ENCODE results near the gene ASPHD2.

The ASPHD2 gene

GRCh38 chr22:26483043-26483438 is 54.0 kb downstream of the ASPHD2 start:
- H3K27ac ChIP-seq: peak overlapping the region; percentile 89
- TF ChIP-seq CTCF (conservative IDR thresholded peaks at IDR 0.05): no peak

- TF ChIP-seq CTCF (conservative IDR thresholded peaks at IDR 0.05): no peak
- peak within 1 kb of the TSS; percentile 89 for H3K27ac ChIP-seq
Measured at GRCh38 chr22:26483439-26484359, 54.6 kb downstream of the ASPHD2 start, which contains the start of the genes HPS4 and SRRD. HPS4 (minus strand) TSS chr22:26483783; CDS start chr22:26481762, 2,021 bp downstream. SRRD (plus strand) TSS chr22:26483877; CDS start chr22:26483891, 14 bp downstream.

GRCh38 chr22:26484360-26484706 is 55.3 kb downstream of the ASPHD2 start:
- H3K27ac ChIP-seq: peak overlapping the region; percentile 89

GRCh38 chr22:26485013-26485412 is 56.0 kb downstream of the ASPHD2 start:
- H3K27ac ChIP-seq: no peak overlapping the region; the same call in 1 of the 2 replicates
- TF ChIP-seq CTCF (conservative IDR thresholded peaks at IDR 0.05): no peak

More at GRCh38 chr22:26484360-26484706, 55.3 kb downstream of the ASPHD2 start:
- no peak for TF ChIP-seq CTCF (conservative IDR thresholded peaks at IDR 0.05)

- no peak for TF ChIP-seq CTCF (conservative IDR thresholded peaks at IDR 0.05)
- no peak overlapping the region for H3K27ac ChIP-seq
Measured at GRCh38 chr22:26485806-26486390, 56.8 kb downstream of the ASPHD2 start.

- TF ChIP-seq CTCF (conservative IDR thresholded peaks at IDR 0.05): no peak
- H3K27ac ChIP-seq: no peak overlapping the region
Measured at GRCh38 chr22:26486394-26486793, 57.3 kb downstream of the ASPHD2 start.

- H3K27ac ChIP-seq: no peak overlapping the region
- no peak for TF ChIP-seq CTCF (conservative IDR thresholded peaks at IDR 0.05)
Measured at GRCh38 chr22:26487996-26488395, 58.9 kb downstream of the ASPHD2 start.

Measured in VCaP (cell line).